Inflammatory macrophage (primary cell): ENCODE measurements around the gene SAA4.

Experiments used
- DNase-seq, 2 donors: peaks; one replicate each; pipeline ENCODE4 v3.0.0-alpha.2; 2020 to 2022

Gene SAA4

DNA sequence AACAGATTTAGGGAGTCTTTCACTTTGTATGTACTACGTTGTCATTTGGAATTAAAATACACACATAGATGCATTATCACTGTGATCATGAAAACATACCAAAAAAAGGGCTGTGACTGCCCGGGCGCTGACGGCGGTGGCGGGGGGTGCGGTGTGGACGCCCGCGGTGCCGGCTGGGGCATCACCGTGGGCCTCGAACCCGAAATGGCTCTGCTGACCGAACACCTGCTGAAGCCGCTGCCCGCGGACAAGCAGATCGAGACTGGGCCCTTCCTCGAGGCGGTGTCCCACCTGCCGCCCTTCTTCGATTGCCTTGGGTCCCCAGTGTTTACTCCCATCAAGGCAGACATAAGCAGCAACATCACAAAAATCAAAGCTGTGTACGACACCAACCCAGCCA, 47.8 kb downstream of the SAA4 start:
- no peak for DNase-seq
